H9 (cell line): ENCODE measurements around the gene ARID1B. TPM values are rescaled to one million over a fixed set of nuclear protein-coding genes. Genes with fewer than 3 reads are reported as not detected.

ENCODE experiments used
- DNase-seq: peaks from one replicate; pipeline ENCODE4 v3.0.0-alpha.2; 2017
- H2AFZ ChIP-seq: one replicate; pipeline ENCODE4 v1.6.1; 2013; ENCODE audit warnings: mild to moderate bottlenecking, low read length, control low read depth, moderate library complexity
- H2AK5ac ChIP-seq: 2 replicates; pipeline ENCODE4 v1.6.1; 2013; ENCODE audit warnings: low read length, control low read depth, mixed read lengths; ENCODE audit not compliant: insufficient read length
- H2BK120ac ChIP-seq: one replicate; pipeline ENCODE4 v1.6.1; 2013; ENCODE audit warnings: low read depth, mild to moderate bottlenecking, low read length, control low read depth, inconsistent platforms; ENCODE audit not compliant: poor library complexity, severe bottlenecking
- H2BK12ac ChIP-seq: 2 replicates; pipeline ENCODE4 v1.6.1; 2013; ENCODE audit warnings: low read length, control low read depth, mixed read lengths, low read depth; ENCODE audit not compliant: insufficient read length
- H2BK15ac ChIP-seq: 2 replicates; pipeline ENCODE4 v1.6.1; 2013; ENCODE audit warnings: low read depth, low read length, control low read depth
- H2BK20ac ChIP-seq: one replicate; pipeline ENCODE4 v1.6.1; 2013; ENCODE audit warnings: low read depth, mild to moderate bottlenecking, low read length, control low read depth, inconsistent platforms; ENCODE audit not compliant: poor library complexity, severe bottlenecking
- H2BK5ac ChIP-seq: 2 replicates; pipeline ENCODE4 v1.6.1; 2013; ENCODE audit warnings: low read length, control low read depth, mixed read lengths; ENCODE audit not compliant: insufficient read length
- H3K14ac ChIP-seq: 2 replicates; pipeline ENCODE4 v1.6.1; 2013; ENCODE audit warnings: low read length, control low read depth; ENCODE audit not compliant: insufficient read depth
- H3K18ac ChIP-seq: 2 replicates; pipeline ENCODE4 v1.6.1; 2013; ENCODE audit warnings: low read depth, mild to moderate bottlenecking, mixed read lengths, low read length, control low read depth; ENCODE audit not compliant: insufficient read length
- H3K23ac ChIP-seq: 2 replicates; pipeline ENCODE4 v1.6.1; 2013; ENCODE audit warnings: low read length, control low read depth, mixed read lengths, low read depth; ENCODE audit not compliant: insufficient read length
- H3K23me2 ChIP-seq: 2 replicates; pipeline ENCODE4 v1.6.1; 2013; ENCODE audit warnings: low read depth, mild to moderate bottlenecking, mixed read lengths, low read length, control low read depth; ENCODE audit not compliant: insufficient read length, poor library complexity, severe bottlenecking
- H3K27ac ChIP-seq: 2 replicates; pipeline ENCODE4 v1.5.1; 2013; ENCODE audit warnings: low read length, control low read depth, mixed read lengths, low read depth; ENCODE audit not compliant: insufficient read length
- H3K27me3 ChIP-seq: 2 replicates; pipeline ENCODE4 v1.6.1; 2013; ENCODE audit warnings: low read length, control low read depth, inconsistent platforms; ENCODE audit not compliant: insufficient read depth
- H3K4ac ChIP-seq: 2 replicates; pipeline ENCODE4 v1.6.1; 2013; ENCODE audit warnings: low read depth, mild to moderate bottlenecking, control low read depth, inconsistent platforms, low read length, moderate library complexity
- H3K4me1 ChIP-seq: 2 replicates; pipeline ENCODE4 v1.6.1; 2013; ENCODE audit warnings: low read length, control low read depth, inconsistent platforms; ENCODE audit not compliant: insufficient read depth
- H3K4me2 ChIP-seq: 2 replicates; pipeline ENCODE4 v1.6.1; 2013; ENCODE audit warnings: low read length, control low read depth, mixed read lengths; ENCODE audit not compliant: insufficient read length, insufficient read depth
- H3K56ac ChIP-seq: 2 replicates; pipeline ENCODE4 v1.6.1; 2013; ENCODE audit warnings: low read depth, mild to moderate bottlenecking, mixed read lengths, low read length, control low read depth; ENCODE audit not compliant: insufficient read length
- H3K79me1 ChIP-seq: 2 replicates; pipeline ENCODE4 v1.6.1; 2013; ENCODE audit warnings: low read depth, mild to moderate bottlenecking, moderate library complexity, low read length, control low read depth, inconsistent platforms; ENCODE audit not compliant: insufficient read depth, poor library complexity, severe bottlenecking
- H3K79me2 ChIP-seq: 2 replicates; pipeline ENCODE4 v1.6.1; 2013; ENCODE audit warnings: low read length, control low read depth, inconsistent platforms; ENCODE audit not compliant: insufficient read depth
- H3K9ac ChIP-seq: 2 replicates; pipeline ENCODE4 v1.6.1; 2013; ENCODE audit warnings: low read length, control low read depth, mixed read lengths; ENCODE audit not compliant: insufficient read length; ENCODE audit errors: extremely low read depth
- H3K9me3 ChIP-seq: one replicate; pipeline ENCODE4 v1.6.1; 2013; ENCODE audit warnings: low read depth, low read length, inconsistent platforms; ENCODE audit not compliant: control insufficient read depth
- H3T11ph ChIP-seq: one replicate; pipeline ENCODE4 v1.6.1; 2013; ENCODE audit warnings: mild to moderate bottlenecking, low read length, control low read depth, inconsistent platforms
- H4K20me1 ChIP-seq: one replicate; pipeline ENCODE4 v1.6.1; 2013; ENCODE audit not compliant: control insufficient read depth, insufficient read length, insufficient read depth
- H4K5ac ChIP-seq: 2 replicates; pipeline ENCODE4 v1.6.1; 2013; ENCODE audit warnings: low read depth, mild to moderate bottlenecking, mixed read lengths, low read length, control low read depth; ENCODE audit not compliant: insufficient read length
- H4K8ac ChIP-seq: replicated peaks from 2 replicates; pipeline ENCODE4 v1.6.1; 2013; ENCODE audit warnings: low read length, control low read depth, mixed read lengths, low read depth; ENCODE audit not compliant: insufficient read length
- H4K91ac ChIP-seq: 2 replicates; pipeline ENCODE4 v1.6.1; 2013; ENCODE audit warnings: low read depth, mild to moderate bottlenecking, moderate library complexity, mixed read lengths, low read length, control low read depth; ENCODE audit not compliant: insufficient read length
- H3K27ac Mint-ChIP-seq, 3 experiments: 2 replicates in 2 of 3; 3 replicates in 1 of 3; pipeline ENCODE4 v1.8.0; 2020 to 2021; ENCODE audit warnings: mixed read lengths in 3 of 3, mild to moderate bottlenecking in 1 of 3, moderate library complexity in 1 of 3
- H3K27me3 Mint-ChIP-seq: 2 replicates; pipeline ENCODE4 v1.8.0; 2021; ENCODE audit warnings: low read depth, mild to moderate bottlenecking, moderate library complexity, mixed read lengths
- H3K36me3 Mint-ChIP-seq, 3 experiments: 2 replicates in 2 of 3; 3 replicates in 1 of 3; pipeline ENCODE4 v1.8.0; 2020 to 2021; ENCODE audit warnings: low read depth in 3 of 3, mixed read lengths in 3 of 3; ENCODE audit not compliant: insufficient read depth in 1 of 3
- H3K4me1 Mint-ChIP-seq, 2 experiments: 2 replicates each; pipeline ENCODE4 v1.8.0; 2020; ENCODE audit warnings: mixed read lengths in 2 of 2
- H3K4me3 Mint-ChIP-seq, 2 experiments: 2 replicates in 1 of 2; 3 replicates in 1 of 2; pipeline ENCODE4 v1.8.0; 2020 to 2021; ENCODE audit warnings: mild to moderate bottlenecking in 2 of 2, mixed read lengths in 2 of 2, moderate library complexity in 1 of 2
- H3K9me3 Mint-ChIP-seq, 2 experiments: 2 replicates in 1 of 2; 3 replicates in 1 of 2; pipeline ENCODE4 v1.8.0; 2020; ENCODE audit warnings: mild to moderate bottlenecking in 2 of 2, mixed read lengths in 2 of 2, moderate library complexity in 1 of 2
- CTCF ChIP-seq: fragments of 200-600 bp; sonication (generic); conservative IDR thresholded peaks from 3 replicates; pipeline ENCODE4 v1.8.0; 2021; ENCODE audit warnings: antibody characterized with exemption, mild to moderate bottlenecking
- WGBS: extraction: QIAGEN DNeasy Blood & Tissue Kit; methylation state at CpG from one replicate; pipeline ENCODE4 v1.1.7; 2013; ENCODE audit warnings: missing lambda C conversion rate, low lambda C conversion rate, mixed read lengths; ENCODE audit not compliant: insufficient read length; ENCODE audit errors: extremely low coverage; 5-methylcytosine and 5-hydroxymethylcytosine counted together
- total RNA-seq: library from RNA; stranded (reverse); gene quantifications from 2 replicates; pipeline ENCODE4 v1.2.1, GENCODE V29; 2021

Gene ARID1B
- total RNA-seq, 1 experiment from 2014 or later: 88.2 TPM

GRCh38 chr6:156773935-156774852 lies 3.0 kb upstream of the ARID1B start:
- no peak for TF ChIP-seq CTCF
- H2BK120ac ChIP-seq: peak overlapping the region; percentile 12
- H2AFZ ChIP-seq: no peak overlapping the region
- no peak overlapping the region for H2BK15ac ChIP-seq
- H3K23me2 ChIP-seq: peaks cover 7% of the 10 kb centered on the region
- no peak for DNase-seq
- Mint-ChIP-seq H3K27ac (peak overlapping the region; percentile 78 to 93 (median 92); a peak in 6 of 7 replicates), H3K4me3 (peak overlapping the region; percentile 18 to 72), H3K4me1 (peaks cover 48 to 53% of the 10 kb centered on the region in 2 experiments), H3K9me3 (no peaks in the 10 kb centered on the region), H3K36me3 (no peaks in the 10 kb centered on the region), H3K27me3 (peaks cover 2% of the 10 kb centered on the region; the same call in 1 of the 2 replicates)
- no peak overlapping the region for H3T11ph ChIP-seq
- H3K9me3 ChIP-seq: no peaks in the 10 kb centered on the region
- H3K56ac ChIP-seq: no peak overlapping the region
- no peak overlapping the region for H3K9ac ChIP-seq
- H3K4me2 ChIP-seq: no peak overlapping the region
- H3K79me2 ChIP-seq: no peaks in the 10 kb centered on the region
- peaks cover 2% of the 10 kb centered on the region; the same call in 1 of the 2 replicates for H3K4me1 ChIP-seq
- H2BK12ac ChIP-seq: no peak overlapping the region
- H2BK5ac ChIP-seq: no peak overlapping the region
- no peak overlapping the region for H3K23ac ChIP-seq
- no peak overlapping the region for H3K14ac ChIP-seq
- no peak overlapping the region for H3K4ac ChIP-seq
- H4K91ac ChIP-seq: no peak overlapping the region
- no peak overlapping the region for H2BK20ac ChIP-seq
- no CpG with 5 or more reads among the region's 15 CpGs for WGBS
- H3K18ac ChIP-seq: no peak overlapping the region
- H3K27ac ChIP-seq: no peak overlapping the region
- no peak overlapping the region for H4K8ac ChIP-seq
- no peak overlapping the region for H4K5ac ChIP-seq
- H3K27me3 ChIP-seq: no peaks in the 10 kb centered on the region
- H4K20me1 ChIP-seq: no peaks in the 10 kb centered on the region
- H3K79me1 ChIP-seq: no peaks in the 10 kb centered on the region
- no peak overlapping the region for H2AK5ac ChIP-seq
